NB4 (cell line): ENCODE results near the gene METAP1.

Source experiments
- DNase-seq: peaks from one replicate; pipeline ENCODE4 v3.0.0; 2010; ENCODE audit warnings: low read depth
- H3K4me3 ChIP-seq: one replicate; pipeline ENCODE4 v1.5.1; 2011; ENCODE audit warnings: mild to moderate bottlenecking, low read depth, low read length, moderate library complexity
- MYC ChIP-seq: IDR thresholded peaks from 2 replicates; pipeline ENCODE4 v1.6.1; 2011; ENCODE audit warnings: low read depth, low read length
- POLR2A ChIP-seq: IDR thresholded peaks from 2 replicates; pipeline ENCODE4 v1.6.1; 2011; ENCODE audit warnings: mild to moderate bottlenecking; ENCODE audit not compliant: insufficient read length; ENCODE audit errors: extremely low read depth
- TF ChIP-seq, protein P1 (sequence below): IDR thresholded peaks from one replicate; pipeline ENCODE4 v1.5.1; 2012; ENCODE audit warnings: low read depth, low read length
- TF ChIP-seq, protein P2 (sequence below): IDR thresholded peaks from 2 replicates; pipeline ENCODE4 v1.6.1; 2011; ENCODE audit warnings: low read depth, low read length

Gene METAP1

DNA sequence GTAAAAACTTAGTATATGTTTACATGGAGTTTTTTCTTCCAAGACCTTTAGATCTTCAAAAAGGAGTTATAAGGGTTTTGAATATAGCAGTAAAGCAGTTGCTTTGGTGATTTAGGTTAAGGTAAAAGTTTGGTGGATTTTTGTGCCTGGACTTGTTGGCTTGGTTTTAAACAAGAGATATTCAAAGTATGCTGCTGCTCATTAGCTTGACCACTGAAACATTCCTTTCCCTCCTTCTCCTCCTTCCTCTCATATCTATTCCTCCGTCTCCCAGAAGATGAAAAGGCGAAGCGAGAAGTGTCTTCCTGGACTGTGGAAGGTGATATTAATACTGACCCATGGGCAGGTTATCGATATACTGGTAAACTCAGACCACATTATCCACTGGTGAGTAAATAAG lies 38.4 kb downstream of the METAP1 start:
- no peak overlapping the region for H3K4me3 ChIP-seq
- DNase-seq, result no peak
- TF ChIP-seq, protein P1, sequence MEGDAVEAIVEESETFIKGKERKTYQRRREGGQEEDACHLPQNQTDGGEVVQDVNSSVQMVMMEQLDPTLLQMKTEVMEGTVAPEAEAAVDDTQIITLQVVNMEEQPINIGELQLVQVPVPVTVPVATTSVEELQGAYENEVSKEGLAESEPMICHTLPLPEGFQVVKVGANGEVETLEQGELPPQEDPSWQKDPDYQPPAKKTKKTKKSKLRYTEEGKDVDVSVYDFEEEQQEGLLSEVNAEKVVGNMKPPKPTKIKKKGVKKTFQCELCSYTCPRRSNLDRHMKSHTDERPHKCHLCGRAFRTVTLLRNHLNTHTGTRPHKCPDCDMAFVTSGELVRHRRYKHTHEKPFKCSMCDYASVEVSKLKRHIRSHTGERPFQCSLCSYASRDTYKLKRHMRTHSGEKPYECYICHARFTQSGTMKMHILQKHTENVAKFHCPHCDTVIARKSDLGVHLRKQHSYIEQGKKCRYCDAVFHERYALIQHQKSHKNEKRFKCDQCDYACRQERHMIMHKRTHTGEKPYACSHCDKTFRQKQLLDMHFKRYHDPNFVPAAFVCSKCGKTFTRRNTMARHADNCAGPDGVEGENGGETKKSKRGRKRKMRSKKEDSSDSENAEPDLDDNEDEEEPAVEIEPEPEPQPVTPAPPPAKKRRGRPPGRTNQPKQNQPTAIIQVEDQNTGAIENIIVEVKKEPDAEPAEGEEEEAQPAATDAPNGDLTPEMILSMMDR, result no peak
- TF ChIP-seq MYC (no peak), POLR2A (no peak)
- TF ChIP-seq, protein P2, sequence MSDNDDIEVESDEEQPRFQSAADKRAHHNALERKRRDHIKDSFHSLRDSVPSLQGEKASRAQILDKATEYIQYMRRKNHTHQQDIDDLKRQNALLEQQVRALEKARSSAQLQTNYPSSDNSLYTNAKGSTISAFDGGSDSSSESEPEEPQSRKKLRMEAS, result no peak

DNA sequence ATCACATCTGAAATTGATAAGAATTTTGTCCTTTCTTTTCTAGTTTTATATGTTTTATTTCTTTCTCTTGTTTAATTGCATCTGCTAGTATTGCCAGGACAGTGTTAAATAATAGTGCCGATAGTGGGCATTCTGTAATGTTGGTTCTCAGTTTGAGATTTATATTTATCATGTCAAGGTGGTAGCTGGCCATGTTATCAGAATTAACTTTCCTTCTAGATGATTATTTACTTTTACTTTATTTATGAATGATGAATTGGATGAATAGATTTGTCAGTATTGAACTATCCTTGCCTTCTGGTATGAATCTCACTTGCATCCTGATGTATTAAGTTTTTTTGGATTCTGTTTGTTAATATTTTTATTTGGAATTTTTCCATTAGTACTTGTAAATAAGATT lies 42.7 kb downstream of the METAP1 start:
- DNase-seq, result no peak
- no peak overlapping the region for H3K4me3 ChIP-seq
- TF ChIP-seq, protein P1, result no peak
- TF ChIP-seq MYC (no peak), POLR2A (no peak)
- TF ChIP-seq, protein P2, result no peak

DNA sequence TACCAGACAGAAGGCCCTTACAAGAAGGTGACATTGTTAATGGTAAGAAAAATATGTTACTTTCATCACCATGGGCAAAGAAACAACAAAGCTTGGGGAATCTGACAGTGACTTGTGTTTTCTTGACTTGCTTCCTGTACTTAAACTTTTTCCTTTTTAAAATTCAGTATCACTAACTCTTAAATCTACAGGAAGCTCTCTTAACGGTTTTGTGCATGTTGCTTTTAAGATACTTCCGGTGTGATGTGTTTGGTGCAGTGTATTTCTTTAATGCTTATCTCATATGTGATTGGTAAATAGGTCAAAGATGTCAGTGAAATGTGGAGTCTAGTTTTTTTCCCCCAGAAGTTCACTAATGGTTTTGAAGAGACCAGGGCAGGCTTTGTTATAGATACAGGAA lies 47.8 kb downstream of the METAP1 start:
- no peak overlapping the region for H3K4me3 ChIP-seq
- no peak for TF ChIP-seq POLR2A

DNA sequence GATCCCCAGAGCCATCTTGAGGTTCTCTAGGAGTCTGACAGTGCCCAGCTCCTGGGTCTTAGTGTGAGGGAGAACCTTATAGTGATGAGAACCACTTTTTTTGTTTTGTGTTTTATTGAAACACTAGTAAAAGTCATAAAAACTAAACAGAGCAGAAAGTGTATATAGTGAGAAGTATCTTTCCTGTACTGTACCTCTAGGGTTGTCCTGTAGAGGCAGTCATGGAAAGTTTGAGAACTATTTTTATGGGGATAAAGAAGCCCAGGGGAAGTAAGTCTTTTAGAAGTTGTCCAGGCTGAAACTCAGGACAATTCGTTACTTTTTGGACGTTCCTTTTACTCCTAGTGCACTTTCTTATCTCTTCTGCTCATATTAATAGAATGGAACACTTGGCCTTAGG lies 52.2 kb downstream of the METAP1 start:
- TF ChIP-seq POLR2A (no peak), MYC (no peak)
- TF ChIP-seq, protein P2, result no peak
- TF ChIP-seq, protein P1, result no peak
- no peak overlapping the region for H3K4me3 ChIP-seq
- no peak for DNase-seq

More for the DNA sequence above, 47.8 kb downstream of the METAP1 start:
- no peak for DNase-seq

DNA sequence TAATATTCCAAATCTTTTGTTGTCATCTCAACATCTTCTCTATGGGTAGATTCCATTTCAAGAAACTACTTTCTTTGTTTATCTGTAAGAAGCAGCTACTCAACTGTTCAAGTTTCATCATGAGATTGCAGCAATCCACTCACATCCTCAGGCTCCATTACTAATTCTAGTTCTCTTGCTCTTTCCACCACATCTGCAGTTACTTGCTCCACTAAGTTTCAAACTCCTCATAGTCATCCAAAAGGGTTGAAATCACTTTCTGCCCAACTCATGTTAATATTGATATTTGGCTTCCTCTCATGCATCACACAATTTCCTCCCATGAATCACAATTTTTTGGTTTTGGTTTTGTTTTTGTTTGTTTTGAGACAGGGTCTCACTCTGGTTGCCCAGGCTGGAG lies 57.4 kb downstream of the METAP1 start:
- H3K4me3 ChIP-seq, result no peak overlapping the region
- DNase-seq, result no peak
- TF ChIP-seq, protein P1, result no peak
- TF ChIP-seq, protein P2, result no peak
- TF ChIP-seq POLR2A, result no peak

DNA sequence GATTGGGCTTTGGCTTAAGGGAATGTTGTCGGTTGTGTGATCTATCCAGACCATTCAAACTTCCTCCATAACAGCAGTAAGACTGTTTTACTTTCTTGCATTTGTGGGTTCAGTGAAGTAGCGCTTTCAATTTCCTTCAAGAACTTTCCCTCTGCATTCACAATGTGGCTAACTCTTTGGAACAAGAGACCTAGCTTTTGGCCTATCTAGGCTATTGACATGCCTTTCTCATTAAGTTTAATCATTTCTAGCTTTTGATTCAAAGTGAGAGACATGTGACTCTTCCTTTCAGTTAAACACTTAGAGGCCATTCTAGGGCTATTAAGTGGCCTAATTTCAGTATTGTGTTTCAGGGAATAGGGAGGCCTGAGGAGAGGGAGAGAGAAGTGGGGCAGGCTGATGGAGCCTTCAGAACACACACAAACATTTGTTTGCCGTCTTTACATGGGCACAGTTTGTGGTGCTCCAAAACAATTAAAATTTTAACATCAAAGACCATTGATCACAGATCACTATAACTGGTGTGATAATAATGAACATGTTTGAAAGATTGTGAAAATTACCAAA lies 59.0 kb downstream of the METAP1 start:
- DNase-seq, result no peak

More for the DNA sequence above, 59.0 kb downstream of the METAP1 start:
- TF ChIP-seq MYC (no peak), POLR2A (no peak)
- TF ChIP-seq, protein P1, result no peak
- TF ChIP-seq, protein P2, result no peak
- H3K4me3 ChIP-seq, result no peak overlapping the region
